HCT116 (cell line): ENCODE data around the gene RCOR2. TPM values are rescaled to one million over a fixed set of nuclear protein-coding genes. Genes with fewer than 3 reads are reported as not detected.

Experiments used
- ATAC-seq: fragments of 200-7000 bp; cut with Tn5 transposase; 2 replicates; pipeline ENCODE4 v1.9.1; 2020; ENCODE audit warnings: mild to moderate bottlenecking, moderate library complexity
- BruUV-seq: library from RNA; stranded (reverse); fragments of 400-500 nt; replicated peaks from 2 replicates; lab custom pipeline; 2021; lab: Mats Ljungman, UMichigan
- CTCF ChIA-PET: fragments of 300-600 bp; sonication (Branson Sonifier 250); formaldehyde crosslinking; loops from one replicate; lab custom pipeline; 2021; ENCODE audit warnings: antibody characterized with exemption; lab: Charles Lee
- POLR2A ChIA-PET: fragments of 300-600, 350-600 bp; sonication (Branson Sonifier 250); formaldehyde crosslinking; loops from one replicate; lab custom pipeline; 2021; ENCODE audit warnings: antibody characterized with exemption; lab: Charles Lee
- RAD21 ChIA-PET, 2 experiments: fragments of 300-600 bp; sonication (Branson Sonifier 250); formaldehyde crosslinking; loops; one replicate each; lab custom pipeline; 2023; ENCODE audit warnings: low total read pairs in 2 of 2; ENCODE audit not compliant: uncharacterized antibody in 2 of 2, unreplicated experiment in 2 of 2, low non-redundant PET in 1 of 2; lab: Charles Lee
- DNase-seq: peaks from one replicate; pipeline ENCODE4 v3.0.0-alpha.2; 2010; ENCODE audit warnings: low read depth, low spot score
- H2AFZ ChIP-seq: fragments of 200-600 bp; shearing (Covaris generic), sonication (generic); 2 replicates; pipeline ENCODE4 v1.6.1; 2017; ENCODE audit warnings: low read depth, mixed run types, mixed read lengths, antibody characterized with exemption, low read length; ENCODE audit not compliant: poor library complexity, severe bottlenecking
- H3K27ac ChIP-seq: 2 replicates; pipeline ENCODE4 v1.5.1; 2012; ENCODE audit warnings: low read depth, low read length
- H3K27me3 ChIP-seq: fragments of 200-600 bp; sonication (generic); 2 replicates; pipeline ENCODE4 v1.6.1; 2016; ENCODE audit warnings: mixed run types, low read length, mixed read lengths; ENCODE audit not compliant: insufficient read depth
- H3K36me3 ChIP-seq, 2 experiments: fragments of 200-500 bp in 1 of 2; fragments of 200-600 bp in 1 of 2; sonication (Bioruptor generic) in 1 of 2; sonication (generic) in 1 of 2; 2 replicates each; pipeline versions ENCODE4 v1.5.1 to v1.6.1; 2014 to 2016; ENCODE audit warnings: low read length in 2 of 2, inconsistent platforms in 1 of 2, mixed read lengths in 1 of 2, mixed run types in 1 of 2; ENCODE audit not compliant: insufficient read depth in 2 of 2, control insufficient read depth in 1 of 2
- H3K4me1 ChIP-seq, 2 experiments: fragments of 200-600 bp in 1 of 2; sonication (generic) in 1 of 2; 2 replicates each; pipeline versions ENCODE4 v1.5.1 to v1.6.1; 2012 to 2017; ENCODE audit warnings: low read length in 2 of 2, inconsistent platforms in 1 of 2, mild to moderate bottlenecking in 1 of 2, mixed read lengths in 1 of 2, mixed run types in 1 of 2, moderate library complexity in 1 of 2; ENCODE audit not compliant: insufficient read depth in 2 of 2, control insufficient read depth in 1 of 2
- H3K4me2 ChIP-seq: fragments of 200-600 bp; sonication (generic); 2 replicates; pipeline ENCODE4 v1.6.1; 2017; ENCODE audit warnings: mixed run types, low read length, mixed read lengths
- H3K4me3 ChIP-seq, 2 experiments: fragments of 200-600 bp in 1 of 2; sonication (generic) in 1 of 2; replicated peaks in 1 of 2; 2 replicates each; pipeline ENCODE4 v1.5.1; 2011 to 2016; ENCODE audit warnings: low read length in 2 of 2, control low read depth in 1 of 2, low read depth in 1 of 2, mild to moderate bottlenecking in 1 of 2, mixed read lengths in 1 of 2, mixed run types in 1 of 2
- H3K79me2 ChIP-seq: fragments of 200-600 bp; sonication (generic); 2 replicates; pipeline ENCODE4 v1.6.1; 2017; ENCODE audit warnings: mild to moderate bottlenecking, mixed run types, low read length, moderate library complexity, mixed read lengths; ENCODE audit not compliant: insufficient read depth
- H3K9ac ChIP-seq: fragments of 200-600 bp; sonication (generic); 2 replicates; pipeline ENCODE4 v1.6.1; 2016; ENCODE audit warnings: low read length, mixed read lengths
- H3K9me2 ChIP-seq: fragments of 200-600 bp; sonication (generic), shearing (Covaris generic); 2 replicates; pipeline ENCODE4 v1.6.1; 2017; ENCODE audit warnings: mixed run types, mild to moderate bottlenecking, moderate library complexity; ENCODE audit not compliant: insufficient read depth
- H3K9me3 ChIP-seq, 2 experiments: fragments of 200-500 bp in 1 of 2; fragments of 200-600 bp in 1 of 2; sonication (Bioruptor generic) in 1 of 2; sonication (generic) in 1 of 2; 2 replicates each; pipeline ENCODE4 v1.6.1; 2014 to 2017; ENCODE audit warnings: low read length in 2 of 2, mixed read lengths in 2 of 2, inconsistent platforms in 1 of 2, low read depth in 1 of 2, mild to moderate bottlenecking in 1 of 2, mixed run types in 1 of 2, moderate library complexity in 1 of 2; ENCODE audit not compliant: control insufficient read depth in 1 of 2, insufficient read depth in 1 of 2
- H4K20me1 ChIP-seq: fragments of 200-600 bp; sonication (generic), shearing (Covaris generic); 2 replicates; pipeline ENCODE4 v1.6.1; 2017; ENCODE audit warnings: mixed run types, mild to moderate bottlenecking, moderate library complexity; ENCODE audit not compliant: insufficient read depth
- CEBPB ChIP-seq: IDR thresholded peaks from 2 replicates; pipeline ENCODE4 v1.6.1; 2012; ENCODE audit warnings: low read depth
- ELF1 ChIP-seq: IDR thresholded peaks from 2 replicates; pipeline ENCODE4 v1.6.1; 2012; ENCODE audit warnings: low read depth, borderline replicate concordance
- EZH2 ChIP-seq: fragments of 200-600 bp; sonication (generic); IDR thresholded peaks from 2 replicates; pipeline ENCODE4 v1.6.1; 2017; ENCODE audit warnings: antibody characterized with exemption, mixed run types
- EZH2phosphoT487 ChIP-seq: fragments of 200-600 bp; IDR thresholded peaks from 2 replicates; pipeline ENCODE4 v1.6.1; 2018; ENCODE audit warnings: antibody characterized with exemption, borderline replicate concordance
- POLR2AphosphoS5 ChIP-seq: IDR thresholded peaks from 2 replicates; pipeline ENCODE4 v1.6.1; 2011; ENCODE audit warnings: mild to moderate bottlenecking, low read depth, low read length, moderate library complexity
- REST ChIP-seq: IDR thresholded peaks from 2 replicates; pipeline ENCODE4 v1.6.1; 2012; ENCODE audit warnings: low read depth
- SRF ChIP-seq: IDR thresholded peaks from 2 replicates; pipeline ENCODE4 v1.6.1; 2012; ENCODE audit warnings: low read depth
- intact Hi-C: fragments of 100-400 bp; cut with micrococcal nuclease; formaldehyde crosslinking; loops from 2 replicates; pipeline ENCODE4 v1.10.0; 2022
- total RNA-seq: library from RNA; stranded (reverse); gene quantifications from one replicate; pipeline ENCODE4 v1.2.1, GENCODE V29; 2021; ENCODE audit not compliant: unreplicated experiment

The RCOR2 gene
- total RNA-seq, 1 experiment from 2014 or later = 10.8 TPM

- no peak for TF ChIP-seq REST
- no peak for TF ChIP-seq POLR2AphosphoS5
- no peak for TF ChIP-seq EZH2phosphoT487
- TF ChIP-seq CEBPB = no peak
- no peak for TF ChIP-seq SRF
These were observed 47.3 kb downstream of the RCOR2 start (continued) for GRCh38 chr11:63869683-63870082.

- Histone ChIP-seq H3K9ac (no peak overlapping the region), H3K4me1 (peaks cover 7 to 26% of the 10 kb centered on the region in 2 experiments), H3K27me3 (no peaks in the 10 kb centered on the region), H3K9me3 (no peaks in the 10 kb centered on the region), H3K9me2 (no peaks in the 10 kb centered on the region), H3K4me3 (no peak overlapping the region), H3K79me2 (peaks cover 91% of the 10 kb centered on the region), H2AFZ (no peak overlapping the region), H3K4me2 (no peak overlapping the region), H4K20me1 (peaks cover 5% of the 10 kb centered on the region; the same call in 1 of the 2 replicates), H3K36me3 (peaks cover 0 to 5% of the 10 kb centered on the region in 2 experiments; a peak in 1 of 4 replicates), H3K27ac (no peak overlapping the region)
- intact Hi-C loops = no loop called here
- RAD21 ChIA-PET = no interaction called here
- no peak for TF ChIP-seq CEBPB
- no peak for TF ChIP-seq EZH2
- no peak for TF ChIP-seq ELF1
- POLR2A ChIA-PET = no interaction called here
- CTCF ChIA-PET = no interaction called here
- ATAC-seq (no peak), DNase-seq (no peak)
- BruUV-seq = no TSS peak
These were observed 47.8 kb downstream of the RCOR2 start for GRCh38 chr11:63869171-63869591.
